Esophagus muscularis mucosa (tissue), 3 donors: Measurements from ENCODE around the gene NPAS1.

Experiments used
- POLR2A ChIP-seq: fragments of 450-650 bp; IDR thresholded peaks from one replicate; pipeline ENCODE4 v1.6.1; 2017; ENCODE audit warnings: antibody characterized with exemption, moderate library complexity, mild to moderate bottlenecking, low read depth
- POLR2AphosphoS5 ChIP-seq, 2 donors: sonication (generic); formaldehyde crosslinking; IDR thresholded peaks; one replicate each; pipeline ENCODE4 v1.6.1; 2017; ENCODE audit warnings: antibody characterized with exemption in 2 of 2
- TF ChIP-seq, protein P1 (sequence below), 3 experiments: fragments of 200-600 bp in 2 of 3; fragments of 450-650 bp in 1 of 3; sonication (generic) in 2 of 3; IDR thresholded peaks; one replicate each; pipeline ENCODE4 v1.5.1; 2017 to 2019; ENCODE audit warnings: antibody characterized with exemption in 3 of 3, mild to moderate bottlenecking in 2 of 3, moderate library complexity in 1 of 3

DNA sequence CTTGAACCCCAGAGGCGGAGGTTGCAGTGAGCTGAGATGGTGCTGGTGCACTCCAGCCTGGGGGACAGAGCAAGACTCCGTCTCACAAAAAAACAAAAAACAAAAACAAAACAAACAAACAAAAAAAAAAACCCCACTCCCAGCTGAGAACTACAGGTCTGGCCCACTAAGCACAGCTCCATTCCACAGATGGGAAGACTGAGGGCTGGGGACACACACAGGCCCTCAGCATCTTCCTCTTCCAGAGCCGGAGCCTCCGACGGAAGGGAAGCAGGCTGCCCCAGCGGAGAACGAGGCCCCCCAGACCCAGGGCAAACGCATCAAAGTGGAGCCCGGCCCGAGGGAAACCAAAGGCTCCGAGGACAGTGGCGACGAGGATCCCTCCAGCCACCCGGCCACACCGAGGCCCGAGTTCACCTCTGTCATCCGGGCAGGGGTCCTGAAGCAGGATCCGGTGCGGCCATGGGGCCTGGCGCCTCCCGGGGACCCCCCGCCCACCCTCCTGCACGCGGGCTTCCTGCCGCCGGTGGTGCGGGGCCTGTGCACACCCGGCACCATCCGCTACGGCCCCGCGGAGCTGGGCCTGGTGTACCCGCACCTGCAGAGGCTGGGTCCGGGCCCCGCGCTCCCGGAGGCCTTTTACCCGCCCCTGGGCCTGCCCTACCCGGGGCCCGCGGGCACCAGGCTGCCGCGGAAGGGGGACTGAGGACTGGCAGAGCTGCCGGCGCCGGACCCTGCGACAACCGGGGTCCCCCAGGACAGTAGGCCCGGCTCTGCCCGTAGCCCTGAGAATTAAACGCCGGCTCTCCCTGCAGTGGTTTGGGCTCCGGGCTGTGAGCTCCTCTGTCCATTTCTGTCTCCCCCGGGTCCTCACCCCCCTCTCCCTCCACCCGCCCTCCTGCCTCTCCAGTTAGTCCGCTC, 25.6 kb downstream of the NPAS1 start:
- TF ChIP-seq, protein P1, sequence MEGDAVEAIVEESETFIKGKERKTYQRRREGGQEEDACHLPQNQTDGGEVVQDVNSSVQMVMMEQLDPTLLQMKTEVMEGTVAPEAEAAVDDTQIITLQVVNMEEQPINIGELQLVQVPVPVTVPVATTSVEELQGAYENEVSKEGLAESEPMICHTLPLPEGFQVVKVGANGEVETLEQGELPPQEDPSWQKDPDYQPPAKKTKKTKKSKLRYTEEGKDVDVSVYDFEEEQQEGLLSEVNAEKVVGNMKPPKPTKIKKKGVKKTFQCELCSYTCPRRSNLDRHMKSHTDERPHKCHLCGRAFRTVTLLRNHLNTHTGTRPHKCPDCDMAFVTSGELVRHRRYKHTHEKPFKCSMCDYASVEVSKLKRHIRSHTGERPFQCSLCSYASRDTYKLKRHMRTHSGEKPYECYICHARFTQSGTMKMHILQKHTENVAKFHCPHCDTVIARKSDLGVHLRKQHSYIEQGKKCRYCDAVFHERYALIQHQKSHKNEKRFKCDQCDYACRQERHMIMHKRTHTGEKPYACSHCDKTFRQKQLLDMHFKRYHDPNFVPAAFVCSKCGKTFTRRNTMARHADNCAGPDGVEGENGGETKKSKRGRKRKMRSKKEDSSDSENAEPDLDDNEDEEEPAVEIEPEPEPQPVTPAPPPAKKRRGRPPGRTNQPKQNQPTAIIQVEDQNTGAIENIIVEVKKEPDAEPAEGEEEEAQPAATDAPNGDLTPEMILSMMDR (IDR thresholded peaks at IDR 0.05) = no peak
- no peak for TF ChIP-seq POLR2AphosphoS5 (IDR thresholded peaks at IDR 0.05)
- TF ChIP-seq POLR2A = no peak
